ENCODE measurements around the gene ERN1. TPM values are rescaled to one million over a fixed set of nuclear protein-coding genes. Genes with fewer than 3 reads are reported as not detected.

Gene ERN1
- polyA plus RNA-seq, 1 donor (not counting 4 experiments of a cell fraction or from before 2014, with no cell fraction given), result 7.1 TPM

DNA sequence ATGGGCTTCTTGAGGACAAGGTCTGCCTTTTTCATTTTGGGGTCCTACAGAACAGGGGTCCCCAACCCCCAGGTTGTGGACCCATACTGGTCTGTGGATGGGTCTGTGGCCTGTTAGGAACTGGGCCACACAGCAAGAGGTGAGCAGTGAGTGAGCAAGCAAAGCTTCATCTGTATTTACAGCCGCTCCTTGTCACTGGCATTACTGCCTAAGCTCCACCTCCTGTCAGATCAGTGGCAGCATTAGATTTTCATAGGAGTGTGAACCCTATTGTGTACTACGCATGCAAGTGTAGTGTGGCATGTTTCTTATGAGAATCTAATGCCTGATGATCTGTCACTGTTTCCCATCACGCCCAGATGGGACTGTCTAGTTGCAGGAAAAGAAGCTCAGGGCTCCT, 33.9 kb downstream of the ERN1 start:
- TF ChIP-seq CTCF (optimal IDR thresholded peaks at IDR 0.05 in 1 of 3, IDR thresholded peaks at IDR 0.05 in 1 of 3, conservative IDR thresholded peaks at IDR 0.05 in 1 of 3; ENCODE audit: extremely low read depth in 1 of 3, insufficient read depth in 2 of 3, low read length in 3 of 3) (no peak), EZH2 (IDR thresholded peaks at IDR 0.05; ENCODE audit: low read length) (no peak)
- dilution Hi-C loops (cut with MboI; ENCODE audit: extremely low pct_ligation_motif_present, low sequenced_read_pairs), result no loop called here
- Histone ChIP-seq H3K9ac (ENCODE audit: control insufficient read depth, extremely low read depth, insufficient read depth, low read length) (no peak overlapping the region), H3K27ac (ENCODE audit: control insufficient read depth, insufficient read depth, low read length) (peak overlapping the region; percentile 56), H3K9me1 (ENCODE audit: control insufficient read depth, extremely low read depth, insufficient read depth, low read length) (no peaks in the 10 kb centered on the region), H3K27me3 (ENCODE audit: control insufficient read depth, extremely low read depth, insufficient read depth, low read length) (no peaks in the 10 kb centered on the region), H3K4me1 (ENCODE audit: control insufficient read depth, extremely low read depth, insufficient read depth, low read length) (peaks cover 26% of the 10 kb centered on the region), H3K79me2 (ENCODE audit: control insufficient read depth, insufficient read depth, low read length) (peaks cover 12% of the 10 kb centered on the region), H3K4me2 (ENCODE audit: control insufficient read depth, extremely low read depth, insufficient read depth, low read depth, low read length) (peak overlapping the region; percentile 45), H3K9me3 (ENCODE audit: control insufficient read depth, low read depth, low read length) (no peaks in the 10 kb centered on the region), H4K20me1 (ENCODE audit: control insufficient read depth, extremely low read depth, insufficient read depth, low read length) (no peaks in the 10 kb centered on the region), H2AFZ (ENCODE audit: control insufficient read depth, low read length) (no peak overlapping the region), H3K4me3 (ENCODE audit: control insufficient read depth in 2 of 3, extremely low read depth in 1 of 3, insufficient read depth in 2 of 3, low read depth in 1 of 3, low read length in 3 of 3) (no peak overlapping the region), H3K36me3 (ENCODE audit: control insufficient read depth in 2 of 2, extremely low read depth in 1 of 2, insufficient read depth in 2 of 2, low read length in 2 of 2) (peaks cover 3 to 19% of the 10 kb centered on the region in 2 experiments)
- no peak for DNase-seq (ENCODE audit: low read depth, low spot score)
- no peak for FAIRE-seq

DNA sequence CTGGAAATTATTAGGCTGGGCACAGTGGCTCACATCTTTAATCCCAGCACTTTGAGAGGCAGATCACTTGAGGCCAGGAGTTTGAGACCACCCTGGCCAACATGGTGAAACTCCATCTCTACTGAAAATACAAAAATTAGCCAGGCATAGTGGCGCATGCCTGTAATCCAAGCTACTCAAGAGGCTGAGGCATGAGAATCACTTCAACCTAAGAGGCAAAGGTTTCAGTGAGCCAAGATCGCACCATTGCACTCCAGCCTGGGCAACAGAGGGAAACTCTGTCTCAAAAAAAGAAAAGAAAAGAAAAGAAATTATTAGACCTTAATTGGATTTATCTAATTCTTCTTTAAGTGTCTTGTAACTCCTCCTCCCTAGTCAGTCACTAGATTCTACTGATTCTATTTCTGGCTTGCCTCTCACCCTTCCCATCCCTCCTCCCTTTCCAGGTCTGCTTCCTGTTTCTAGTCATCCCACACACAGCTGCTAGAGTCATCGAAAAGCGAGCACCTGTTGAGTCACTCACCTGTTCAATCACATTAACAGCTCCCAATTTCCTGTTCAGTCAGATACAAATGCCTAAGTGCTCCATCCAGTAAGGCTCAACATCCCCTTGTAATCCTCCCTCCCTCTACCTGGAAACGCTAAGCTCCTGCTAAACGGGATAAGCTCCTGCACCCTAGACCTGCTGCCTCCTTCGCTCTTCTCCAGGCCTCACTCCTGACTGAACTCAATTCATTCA, 34.6 kb downstream of the ERN1 start:
- dilution Hi-C loops (cut with MboI; ENCODE audit: extremely low pct_ligation_motif_present, low sequenced_read_pairs), result no loop called here

More for the DNA sequence above, 34.6 kb downstream of the ERN1 start:
- peak overlapping the region; percentile 56 for H3K27ac ChIP-seq (ENCODE audit: control insufficient read depth, insufficient read depth, low read length)
- H3K36me3 ChIP-seq (ENCODE audit: control insufficient read depth in 2 of 2, extremely low read depth in 1 of 2, insufficient read depth in 2 of 2, low read length in 2 of 2), result peaks cover 3 to 19% of the 10 kb centered on the region in 2 experiments
- DNase-seq (ENCODE audit: low read depth, low spot score), result peak; percentile 61
- no peaks in the 10 kb centered on the region for H3K27me3 ChIP-seq (ENCODE audit: control insufficient read depth, extremely low read depth, insufficient read depth, low read length)
- H3K9me3 ChIP-seq (ENCODE audit: control insufficient read depth, low read depth, low read length), result no peaks in the 10 kb centered on the region
- H3K9me1 ChIP-seq (ENCODE audit: control insufficient read depth, extremely low read depth, insufficient read depth, low read length), result no peaks in the 10 kb centered on the region
- H3K79me2 ChIP-seq (ENCODE audit: control insufficient read depth, insufficient read depth, low read length), result peaks cover 11% of the 10 kb centered on the region
- peak overlapping the region; percentile 45 for H3K4me2 ChIP-seq (ENCODE audit: control insufficient read depth, extremely low read depth, insufficient read depth, low read depth, low read length)
- no peak overlapping the region for H3K4me3 ChIP-seq (ENCODE audit: control insufficient read depth in 2 of 3, extremely low read depth in 1 of 3, insufficient read depth in 2 of 3, low read depth in 1 of 3, low read length in 3 of 3)
- no peaks in the 10 kb centered on the region for H4K20me1 ChIP-seq (ENCODE audit: control insufficient read depth, extremely low read depth, insufficient read depth, low read length)
- no peak overlapping the region for H2AFZ ChIP-seq (ENCODE audit: control insufficient read depth, low read length)
- FAIRE-seq, result peak; percentile 95
- peaks cover 26% of the 10 kb centered on the region for H3K4me1 ChIP-seq (ENCODE audit: control insufficient read depth, extremely low read depth, insufficient read depth, low read length)
- H3K9ac ChIP-seq (ENCODE audit: control insufficient read depth, extremely low read depth, insufficient read depth, low read length), result no peak overlapping the region
- TF ChIP-seq CTCF (optimal IDR thresholded peaks at IDR 0.05 in 1 of 3, IDR thresholded peaks at IDR 0.05 in 1 of 3, conservative IDR thresholded peaks at IDR 0.05 in 1 of 3; ENCODE audit: extremely low read depth in 1 of 3, insufficient read depth in 2 of 3, low read length in 3 of 3), result no peak
- TF ChIP-seq EZH2 (IDR thresholded peaks at IDR 0.05; ENCODE audit: low read length), result no peak
